ENCODE data around the gene KYAT1. TPM values are rescaled to one million over a fixed set of nuclear protein-coding genes. Genes with fewer than 3 reads are reported as not detected.
A peak's percentile ranks its signal among the peaks of the same experiment; 100 is the strongest.

Gene KYAT1
- total RNA-seq, 2 donors from 2014 or later = 6.7 to 19.9 TPM

DNA sequence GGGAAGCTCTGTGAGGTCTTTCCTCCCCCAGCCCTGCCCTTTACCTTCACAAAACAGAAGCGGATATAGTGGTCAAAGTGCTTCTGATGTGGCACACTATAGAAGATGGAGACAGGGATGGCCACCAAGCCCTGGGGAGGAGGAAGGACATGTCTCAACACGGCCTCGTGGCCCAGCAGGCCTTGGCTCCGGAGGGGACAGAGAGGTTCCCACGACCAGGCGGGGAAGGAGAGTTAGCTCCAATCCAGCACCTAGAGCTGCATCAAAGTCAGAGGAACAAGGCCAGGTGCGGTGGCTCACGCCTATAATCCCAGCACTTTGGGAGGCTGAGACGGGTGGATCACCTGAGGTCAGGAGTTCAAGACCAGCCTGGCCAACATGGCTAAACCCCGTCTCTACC, 48.1 kb downstream of the KYAT1 start:
- H3K36me3 Mint-ChIP-seq = no peaks in the 10 kb centered on the region
- peaks cover 5 to 9% of the 10 kb centered on the region in 2 donors for H3K4me1 Mint-ChIP-seq (ENCODE audit: low read depth in 2 of 2)
- H3K9me3 Mint-ChIP-seq = no peaks in the 10 kb centered on the region
- no peak overlapping the region for H3K27ac Mint-ChIP-seq
- no peaks in the 10 kb centered on the region for H3K27me3 Mint-ChIP-seq
- DNase-seq (ENCODE audit: low spot score) (no peak), ATAC-seq (no peak)
- no peak overlapping the region for H3K4me3 Mint-ChIP-seq

DNA sequence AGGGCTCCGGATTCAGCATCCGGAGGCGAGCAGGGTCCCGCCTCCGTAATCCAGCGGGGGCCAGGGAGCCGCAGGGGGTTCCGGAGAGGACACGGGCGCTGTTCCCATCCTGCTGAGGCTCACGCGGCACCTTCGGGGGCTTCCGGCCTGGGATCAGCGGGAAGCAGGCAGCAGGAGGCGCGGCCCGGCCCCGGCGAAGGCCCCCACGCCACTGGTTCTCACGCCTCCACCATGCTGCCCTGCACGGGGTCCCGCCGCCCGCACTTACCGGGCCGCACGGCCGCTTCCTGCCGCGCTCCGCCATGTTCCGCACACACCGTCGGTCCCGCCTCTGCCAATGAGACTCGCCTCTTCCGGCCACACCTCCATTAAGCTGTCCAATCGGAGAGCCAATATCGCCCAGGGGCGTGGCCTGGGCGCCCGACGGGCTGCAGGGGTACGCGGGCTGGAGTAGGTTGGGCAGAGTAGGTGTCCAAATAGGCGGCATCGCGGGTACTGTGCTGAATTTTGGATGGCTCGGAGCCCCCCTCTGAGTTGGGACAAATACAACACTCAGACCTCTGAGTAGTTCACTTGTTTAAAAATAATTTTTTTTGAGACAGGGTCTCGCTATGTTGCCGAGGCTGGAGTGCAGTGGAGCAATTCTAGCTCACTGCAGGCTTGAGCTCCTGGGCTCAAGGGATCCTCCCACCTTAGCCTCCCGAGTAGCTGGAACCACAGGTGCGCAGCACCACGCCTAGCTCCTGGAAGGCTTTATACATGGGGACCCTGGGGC, 52.1 kb downstream of the KYAT1 start, which contains the start of gene SPOUT1:
TSS of gene SPOUT1 (minus strand) at position 318 of the 775 bp plus-strand sequence. CDS start at position 304, 14 bp downstream.
- H3K36me3 Mint-ChIP-seq = no peaks in the 10 kb centered on the region
- H3K4me1 Mint-ChIP-seq (ENCODE audit: low read depth in 2 of 2) = peaks cover 9 to 14% of the 10 kb centered on the region in 2 donors

DNA sequence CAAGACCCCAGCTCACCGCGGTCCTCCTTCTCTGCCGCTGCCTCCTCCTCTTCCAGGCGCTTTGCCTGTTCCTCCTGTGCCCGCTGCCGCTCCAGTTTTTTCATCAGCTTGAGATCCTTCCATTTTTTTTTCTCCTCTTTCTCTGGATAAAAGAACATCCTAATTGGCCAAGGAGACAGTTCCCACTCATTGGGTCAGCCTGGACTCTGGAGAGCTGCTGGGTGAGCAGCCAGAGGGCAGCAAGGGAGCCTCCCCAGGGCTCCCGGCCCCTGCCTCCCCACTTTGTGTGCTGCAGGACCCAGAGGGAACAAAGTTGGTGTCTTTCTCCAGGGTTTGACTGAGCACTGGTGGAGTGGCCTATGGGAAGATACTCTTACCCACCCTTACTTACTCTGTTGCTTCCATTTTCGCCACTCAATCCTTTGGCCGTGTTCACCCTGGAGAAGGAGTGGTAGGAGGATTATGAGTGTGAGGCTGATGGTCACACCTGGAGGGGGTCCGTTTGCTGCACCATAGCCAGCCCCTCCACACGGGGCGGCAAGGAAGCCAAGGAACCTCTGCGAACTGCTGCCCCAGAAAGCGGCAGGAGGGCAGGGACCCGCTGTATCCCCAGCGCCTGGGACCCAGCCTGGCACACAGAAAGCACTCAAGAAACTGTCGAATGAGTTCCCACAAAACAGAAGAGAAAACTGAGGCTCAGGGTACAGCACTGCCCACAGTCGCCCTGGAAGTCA, 52.9 kb downstream of the KYAT1 start:
- Mint-ChIP-seq H3K9me3 (no peaks in the 10 kb centered on the region), H3K27me3 (no peaks in the 10 kb centered on the region), H3K4me1 (ENCODE audit: low read depth in 2 of 2) (peaks cover 9 to 10% of the 10 kb centered on the region in 2 donors), H3K36me3 (no peaks in the 10 kb centered on the region), H3K27ac (peak overlapping the region; percentile 77 to 96), H3K4me3 (peak overlapping the region; percentile 96)
- no peak for DNase-seq (ENCODE audit: low spot score)
- peak in 1 of 2 donors; percentile 3 for ATAC-seq

More for the DNA sequence above, 52.1 kb downstream of the KYAT1 start, which contains the start of gene SPOUT1:
- Mint-ChIP-seq H3K4me3 (peak within 1 kb of the TSS; percentile 96), H3K27me3 (no peaks in the 10 kb centered on the region), H3K9me3 (no peaks in the 10 kb centered on the region), H3K27ac (peak within 1 kb of the TSS; percentile 77 to 96)
- peak; percentile 92 for DNase-seq (ENCODE audit: low spot score)
- peak; percentile 99 for ATAC-seq

DNA sequence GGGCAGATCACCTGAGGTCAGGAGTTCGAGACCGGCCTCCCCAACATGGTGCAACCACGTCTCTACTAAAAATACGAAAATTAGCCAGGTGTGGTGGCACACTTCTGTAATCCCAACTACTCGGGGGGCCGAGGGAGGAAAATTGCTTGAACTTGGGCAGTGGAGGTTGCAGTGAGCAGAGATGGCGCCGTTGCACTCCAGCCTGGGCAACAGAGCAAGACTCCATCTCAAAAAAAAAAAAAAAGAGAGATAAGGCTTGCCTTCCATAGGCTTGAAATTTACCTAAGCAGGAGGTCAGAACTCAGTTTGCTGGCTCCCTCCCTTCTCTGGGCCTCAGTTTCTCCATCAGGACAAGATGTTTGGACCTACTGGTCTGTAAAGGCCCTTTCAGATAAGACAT, 53.5 kb downstream of the KYAT1 start:
- peak overlapping the region; percentile 77 to 96 for H3K27ac Mint-ChIP-seq
- H3K4me1 Mint-ChIP-seq (ENCODE audit: low read depth in 2 of 2) = peaks cover 9 to 10% of the 10 kb centered on the region in 2 donors
- H3K36me3 Mint-ChIP-seq = no peaks in the 10 kb centered on the region
- no peak for ATAC-seq
- peak overlapping the region; percentile 96 for H3K4me3 Mint-ChIP-seq
- no peaks in the 10 kb centered on the region for H3K9me3 Mint-ChIP-seq
- no peak for DNase-seq (ENCODE audit: low spot score)
- H3K27me3 Mint-ChIP-seq = no peaks in the 10 kb centered on the region

DNA sequence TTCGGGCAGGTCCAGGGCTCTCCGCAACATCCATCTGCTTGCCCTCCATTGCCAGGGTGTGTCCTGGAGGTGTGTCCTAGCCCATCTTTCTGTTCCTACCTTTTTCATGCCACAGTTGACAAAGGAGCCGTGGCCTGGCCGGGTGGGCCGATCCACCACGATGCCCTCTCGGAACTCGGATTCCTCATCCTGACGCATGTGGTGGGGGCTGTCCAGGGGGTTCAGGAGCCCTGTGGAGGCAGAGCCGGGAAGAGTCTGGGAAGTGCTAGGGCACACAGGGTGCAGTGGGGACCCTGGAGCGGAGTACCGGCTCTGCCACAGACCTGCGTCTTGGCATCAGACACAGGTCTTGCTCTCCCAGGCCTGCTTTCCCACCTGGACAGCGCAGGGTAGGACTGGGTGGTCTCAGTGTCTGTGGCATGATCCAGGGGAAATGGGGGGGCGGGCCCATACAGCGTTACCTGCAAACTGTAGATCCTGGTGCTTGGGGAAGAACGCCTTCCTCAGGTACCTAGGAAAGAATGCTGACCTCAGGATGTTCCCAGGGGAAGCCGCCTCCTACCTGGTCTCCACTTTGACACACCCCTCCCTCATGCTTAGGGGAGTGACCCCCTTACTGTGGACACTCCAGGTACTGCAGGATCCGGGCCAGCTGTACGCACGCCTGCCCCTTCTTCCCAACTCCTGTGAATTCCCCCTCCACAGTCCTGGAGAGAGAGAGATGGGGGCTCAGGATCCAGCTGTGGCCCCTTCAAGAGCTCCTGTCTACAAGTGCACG, 55.6 kb downstream of the KYAT1 start:
- no peak for ATAC-seq
- no peak for DNase-seq (ENCODE audit: low spot score)
- no peaks in the 10 kb centered on the region for H3K36me3 Mint-ChIP-seq
- peaks cover 9 to 13% of the 10 kb centered on the region in 2 donors for H3K4me1 Mint-ChIP-seq (ENCODE audit: low read depth in 2 of 2)
- no peaks in the 10 kb centered on the region for H3K27me3 Mint-ChIP-seq
- no peak overlapping the region for H3K27ac Mint-ChIP-seq
- H3K9me3 Mint-ChIP-seq = no peaks in the 10 kb centered on the region
- no peak overlapping the region for H3K4me3 Mint-ChIP-seq

DNA sequence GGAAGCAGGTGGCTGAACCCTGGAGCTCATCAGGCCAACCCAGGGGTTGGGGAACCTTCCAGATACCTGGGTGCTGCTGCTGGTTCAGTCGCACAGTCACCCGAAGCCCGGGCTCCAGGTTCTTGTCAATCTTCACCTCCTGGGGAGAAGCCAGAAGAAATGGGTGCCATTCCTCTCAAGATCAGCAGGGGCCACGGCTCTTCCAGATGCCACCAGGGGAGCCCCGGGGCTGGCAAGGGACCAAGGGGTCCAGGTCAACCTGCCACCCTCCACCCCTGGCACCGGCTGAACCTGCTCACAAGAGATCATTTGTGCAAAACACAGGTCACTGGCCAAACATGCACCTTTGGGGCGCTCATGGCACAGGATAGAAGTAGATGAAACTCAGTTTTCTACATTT, 56.8 kb downstream of the KYAT1 start:
- no peak overlapping the region for H3K4me3 Mint-ChIP-seq
- H3K36me3 Mint-ChIP-seq = no peaks in the 10 kb centered on the region
- no peak overlapping the region for H3K27ac Mint-ChIP-seq
- ATAC-seq = no peak
- no peaks in the 10 kb centered on the region for H3K27me3 Mint-ChIP-seq
- no peaks in the 10 kb centered on the region for H3K9me3 Mint-ChIP-seq
- peaks cover 9 to 13% of the 10 kb centered on the region in 2 donors for H3K4me1 Mint-ChIP-seq (ENCODE audit: low read depth in 2 of 2)
- DNase-seq (ENCODE audit: low spot score) = no peak

DNA sequence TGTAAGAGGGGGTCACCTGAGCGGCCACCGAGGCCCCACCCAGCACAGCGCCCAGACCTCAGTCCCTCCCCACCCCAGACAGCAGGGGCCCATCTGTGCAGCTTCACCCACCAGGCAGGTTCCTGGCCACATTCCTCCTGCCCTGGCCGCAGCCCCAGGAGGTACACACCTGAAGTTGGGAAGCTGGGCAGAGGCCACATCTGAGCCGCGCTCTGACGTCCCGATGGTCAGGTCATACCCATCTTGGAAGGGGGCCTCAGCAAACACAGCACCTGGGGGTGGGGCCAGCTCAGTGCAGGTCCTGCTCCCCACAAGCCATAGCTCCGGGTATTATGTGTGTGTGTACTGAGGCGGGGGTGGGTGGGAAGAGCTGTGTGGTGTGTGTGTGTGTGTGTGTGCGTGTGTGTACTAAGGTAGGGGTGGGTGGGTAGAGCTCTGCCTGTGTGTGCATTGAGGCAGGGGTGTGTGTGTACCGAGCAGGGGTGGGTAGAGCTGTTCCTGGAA, 57.8 kb downstream of the KYAT1 start:
- H3K4me3 Mint-ChIP-seq = no peak overlapping the region
- H3K36me3 Mint-ChIP-seq = no peaks in the 10 kb centered on the region
- ATAC-seq (no peak), DNase-seq (ENCODE audit: low spot score) (no peak)
- H3K27me3 Mint-ChIP-seq = no peaks in the 10 kb centered on the region
- H3K4me1 Mint-ChIP-seq (ENCODE audit: low read depth in 2 of 2) = peaks cover 13 to 14% of the 10 kb centered on the region in 2 donors
- no peaks in the 10 kb centered on the region for H3K9me3 Mint-ChIP-seq
- H3K27ac Mint-ChIP-seq = no peak overlapping the region

DNA sequence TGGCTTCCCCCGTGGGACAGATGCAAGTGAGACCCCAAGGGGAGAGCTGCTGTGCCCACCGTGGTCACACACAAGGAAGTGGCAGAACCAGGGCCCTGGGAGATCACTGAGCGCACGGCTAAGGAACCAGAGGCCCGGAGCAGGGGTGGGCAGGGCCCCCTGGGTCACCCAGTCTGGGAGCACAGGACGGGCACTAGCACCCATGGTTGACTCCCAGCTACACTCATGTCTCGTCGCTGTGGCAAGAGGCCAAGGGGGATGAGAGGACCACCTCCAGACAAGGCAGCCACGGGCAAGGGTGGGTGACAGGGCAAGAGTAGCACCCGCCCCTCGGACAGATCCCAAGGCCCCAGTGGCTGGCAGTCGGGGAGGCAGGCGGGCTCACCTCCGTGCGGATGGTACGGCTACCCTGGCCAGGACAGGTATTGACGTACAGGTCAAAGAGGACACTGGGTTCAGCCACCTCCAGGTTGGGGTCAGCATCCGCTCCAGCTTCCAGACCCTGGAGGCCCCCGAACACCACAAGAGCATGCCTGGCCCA, 58.3 kb downstream of the KYAT1 start:
- H3K4me1 Mint-ChIP-seq (ENCODE audit: low read depth in 2 of 2) = peaks cover 8 to 9% of the 10 kb centered on the region in 2 donors
- no peak overlapping the region for H3K4me3 Mint-ChIP-seq
- H3K27me3 Mint-ChIP-seq = no peaks in the 10 kb centered on the region
- ATAC-seq = no peak
- H3K27ac Mint-ChIP-seq = no peak overlapping the region
- H3K36me3 Mint-ChIP-seq = no peaks in the 10 kb centered on the region
- H3K9me3 Mint-ChIP-seq = no peaks in the 10 kb centered on the region
- DNase-seq (ENCODE audit: low spot score) = no peak

DNA sequence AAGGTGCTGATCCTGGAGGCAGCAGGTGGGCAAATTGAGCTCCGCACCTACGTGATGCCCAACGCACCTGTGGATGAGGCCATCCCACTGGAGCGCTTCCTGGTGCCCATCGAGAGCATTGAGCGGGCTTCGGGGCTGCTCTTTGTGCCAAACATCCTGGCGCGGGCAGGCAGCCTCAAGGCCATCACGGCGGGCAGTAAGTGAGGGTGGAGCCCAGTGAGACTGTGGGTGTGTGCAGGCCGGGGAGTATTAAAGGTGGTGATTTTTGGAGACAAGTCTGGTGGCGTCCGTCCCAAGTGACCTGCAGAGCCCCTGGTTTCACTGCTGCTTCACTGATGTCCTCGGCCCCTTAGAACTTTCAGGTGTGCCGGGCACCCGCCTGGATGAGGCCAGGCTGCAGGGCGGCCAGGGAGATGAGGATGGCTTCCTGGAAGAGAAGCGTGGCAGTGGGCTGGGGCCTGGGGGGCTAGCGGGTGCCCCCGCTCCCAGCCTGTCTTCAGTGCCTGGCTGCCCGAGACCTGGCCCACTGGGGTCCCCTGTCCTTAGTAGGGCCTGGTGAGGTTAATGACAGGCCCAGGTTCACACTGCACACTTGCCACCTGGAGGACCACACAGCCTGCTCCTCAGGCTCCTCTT, 59.2 kb downstream of the KYAT1 start:
- H3K36me3 Mint-ChIP-seq = no peaks in the 10 kb centered on the region
- no peaks in the 10 kb centered on the region for H3K9me3 Mint-ChIP-seq
- no peak for DNase-seq (ENCODE audit: low spot score)
- ATAC-seq = no peak
- no peaks in the 10 kb centered on the region for H3K27me3 Mint-ChIP-seq
- H3K4me3 Mint-ChIP-seq = no peak overlapping the region
- H3K4me1 Mint-ChIP-seq (ENCODE audit: low read depth in 2 of 2) = peaks cover 7 to 9% of the 10 kb centered on the region in 2 donors
- no peak overlapping the region for H3K27ac Mint-ChIP-seq

DNA sequence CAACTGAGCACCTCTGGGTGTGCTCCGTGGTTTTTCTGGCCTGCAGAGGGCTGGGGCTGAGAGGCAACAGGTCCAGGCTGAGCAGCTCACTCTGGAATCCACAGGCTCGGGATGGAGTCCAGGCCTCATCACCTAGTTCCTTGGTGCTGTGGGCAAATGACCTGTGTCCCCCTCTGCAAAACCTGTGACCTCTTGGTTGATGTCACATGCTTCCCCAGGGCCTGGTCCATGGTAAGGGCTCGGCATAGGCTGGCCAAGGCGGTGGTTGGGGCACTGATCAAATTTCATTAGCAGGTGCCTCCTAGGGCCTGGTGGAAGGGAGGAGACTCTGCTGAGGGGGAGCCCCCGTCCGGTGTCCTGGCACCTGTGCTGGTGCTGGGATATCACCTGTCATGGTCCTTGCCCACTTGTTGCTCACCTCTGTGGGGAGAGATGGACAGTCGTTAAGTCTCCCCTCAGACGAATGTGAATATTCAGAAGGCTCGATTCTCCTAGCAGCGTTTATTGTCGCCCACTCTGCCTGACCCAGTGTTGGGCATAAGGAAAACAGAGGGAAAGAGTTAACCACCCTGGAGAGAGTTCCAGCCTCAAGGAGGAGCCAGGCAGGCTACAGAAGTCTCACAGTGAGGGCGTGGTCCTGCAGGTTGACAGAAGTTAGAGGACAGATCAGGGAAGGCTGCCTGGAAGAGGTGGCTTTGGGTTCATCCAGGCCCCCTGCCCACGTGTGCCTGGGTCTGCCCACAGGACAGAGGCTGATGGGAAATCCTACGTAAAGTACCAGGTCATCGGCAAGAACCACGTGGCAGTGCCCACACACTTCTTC, 60.0 kb downstream of the KYAT1 start:
- Mint-ChIP-seq H3K9me3 (no peaks in the 10 kb centered on the region), H3K36me3 (no peaks in the 10 kb centered on the region), H3K4me3 (peak overlapping the region; percentile 17), H3K27me3 (no peaks in the 10 kb centered on the region), H3K27ac (no peak overlapping the region), H3K4me1 (ENCODE audit: low read depth in 2 of 2) (peaks cover 7 to 9% of the 10 kb centered on the region in 2 donors)
- DNase-seq (ENCODE audit: low spot score) (no peak), ATAC-seq (no peak)

DNA sequence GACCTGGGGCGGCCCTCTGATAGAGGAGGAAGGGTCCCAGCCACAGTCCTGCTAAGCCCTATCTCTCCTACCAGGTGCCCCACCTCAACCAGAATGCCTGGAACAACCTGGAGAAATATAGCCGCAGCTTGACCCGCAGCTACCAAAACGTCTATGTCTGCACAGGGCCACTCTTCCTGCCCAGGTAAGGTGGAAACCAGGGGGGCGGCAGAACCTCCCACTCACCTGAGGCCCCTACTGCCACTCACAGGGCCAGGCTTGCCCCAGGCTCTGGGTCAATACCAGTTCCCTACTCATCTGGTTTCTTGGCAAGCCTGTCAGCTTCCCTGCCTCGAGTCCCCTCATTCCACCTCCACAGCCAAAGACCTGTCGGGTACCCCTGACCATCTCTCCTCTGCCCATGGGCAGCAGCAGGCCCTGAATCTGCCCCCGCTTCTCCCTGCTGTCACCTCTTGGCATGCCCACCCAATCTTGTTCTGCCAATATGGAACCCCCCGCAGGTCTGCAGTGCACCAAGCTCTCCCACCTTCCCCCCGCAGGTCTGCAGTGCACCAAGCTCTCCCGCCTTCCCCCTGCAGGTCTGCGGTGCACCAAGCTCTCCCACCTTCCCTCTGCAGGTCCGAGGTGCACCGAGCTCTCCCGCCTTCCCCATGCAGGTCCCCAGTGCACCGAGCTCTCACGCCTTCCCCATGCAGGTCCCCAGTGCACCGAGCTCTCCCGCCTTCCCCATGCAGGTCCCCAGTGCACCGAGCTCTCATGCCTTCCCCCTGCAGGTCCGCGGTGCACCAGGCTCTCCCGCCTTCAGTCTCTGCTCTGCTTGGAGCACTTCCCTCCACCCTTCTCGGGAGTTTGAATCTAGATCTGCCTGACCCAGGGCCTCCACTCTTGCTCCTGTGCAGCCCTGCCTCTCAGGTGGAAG, 60.8 kb downstream of the KYAT1 start:
- no peaks in the 10 kb centered on the region for H3K36me3 Mint-ChIP-seq
- peak overlapping the region; percentile 17 for H3K4me3 Mint-ChIP-seq
- H3K9me3 Mint-ChIP-seq = no peaks in the 10 kb centered on the region
- DNase-seq (ENCODE audit: low spot score) (no peak), ATAC-seq (no peak)
- H3K4me1 Mint-ChIP-seq (ENCODE audit: low read depth in 2 of 2) = peaks cover 7 to 9% of the 10 kb centered on the region in 2 donors
- H3K27ac Mint-ChIP-seq = no peak overlapping the region
- no peaks in the 10 kb centered on the region for H3K27me3 Mint-ChIP-seq

Data from natural killer cell treated with Interleukin-12 subunit alpha and Interleukin-12 subunit beta and Interleukin-15 and Interleukin-18, amount 100 ng/mL, for 72 hours (primary cell).